ENCODE measurements around the gene TBC1D2.

The TBC1D2 gene

DNA sequence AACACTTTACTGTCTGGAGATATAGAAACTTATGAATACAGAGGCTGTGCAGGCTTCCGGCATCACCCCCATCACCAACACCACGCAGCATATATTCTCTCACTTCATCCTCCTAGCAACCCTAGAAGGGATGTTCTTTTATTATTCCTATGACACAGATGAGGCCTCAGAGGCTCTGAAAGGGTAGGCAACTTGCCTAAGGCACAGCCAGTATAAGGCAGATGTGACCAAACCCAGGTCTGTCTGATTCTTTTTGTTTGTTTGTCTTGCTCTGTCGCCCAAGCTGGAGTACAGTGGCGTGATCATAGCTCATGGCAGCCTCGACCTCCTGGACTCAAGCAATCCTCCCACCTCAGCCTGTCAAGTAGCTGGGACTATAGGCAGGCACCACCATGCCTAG, 40.2 kb downstream of the TBC1D2 start:
- intact Hi-C loops (cut with DNase I; ENCODE audit: low total_unique reads), result no loop called here
- H3K4me1 ChIP-seq, result no peaks in the 10 kb centered on the region
- peaks cover 0 to 68% (median 39%) of the 10 kb centered on the region in 3 donors for H3K36me3 ChIP-seq
- H3K4me3 ChIP-seq, result no peak overlapping the region
- no peaks in the 10 kb centered on the region for H3K9me3 ChIP-seq
- DNase-seq, result no peak
- TF ChIP-seq, protein P1, sequence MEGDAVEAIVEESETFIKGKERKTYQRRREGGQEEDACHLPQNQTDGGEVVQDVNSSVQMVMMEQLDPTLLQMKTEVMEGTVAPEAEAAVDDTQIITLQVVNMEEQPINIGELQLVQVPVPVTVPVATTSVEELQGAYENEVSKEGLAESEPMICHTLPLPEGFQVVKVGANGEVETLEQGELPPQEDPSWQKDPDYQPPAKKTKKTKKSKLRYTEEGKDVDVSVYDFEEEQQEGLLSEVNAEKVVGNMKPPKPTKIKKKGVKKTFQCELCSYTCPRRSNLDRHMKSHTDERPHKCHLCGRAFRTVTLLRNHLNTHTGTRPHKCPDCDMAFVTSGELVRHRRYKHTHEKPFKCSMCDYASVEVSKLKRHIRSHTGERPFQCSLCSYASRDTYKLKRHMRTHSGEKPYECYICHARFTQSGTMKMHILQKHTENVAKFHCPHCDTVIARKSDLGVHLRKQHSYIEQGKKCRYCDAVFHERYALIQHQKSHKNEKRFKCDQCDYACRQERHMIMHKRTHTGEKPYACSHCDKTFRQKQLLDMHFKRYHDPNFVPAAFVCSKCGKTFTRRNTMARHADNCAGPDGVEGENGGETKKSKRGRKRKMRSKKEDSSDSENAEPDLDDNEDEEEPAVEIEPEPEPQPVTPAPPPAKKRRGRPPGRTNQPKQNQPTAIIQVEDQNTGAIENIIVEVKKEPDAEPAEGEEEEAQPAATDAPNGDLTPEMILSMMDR (IDR thresholded peaks at IDR 0.05), result no peak
- H3K27me3 ChIP-seq, result no peaks in the 10 kb centered on the region
- H3K27ac ChIP-seq, result no peak overlapping the region

GRCh38 chr9:98214811-98215210, 40.6 kb downstream of the TBC1D2 start:
- peaks cover 0 to 66% (median 38%) of the 10 kb centered on the region in 3 donors for H3K36me3 ChIP-seq

DNA sequence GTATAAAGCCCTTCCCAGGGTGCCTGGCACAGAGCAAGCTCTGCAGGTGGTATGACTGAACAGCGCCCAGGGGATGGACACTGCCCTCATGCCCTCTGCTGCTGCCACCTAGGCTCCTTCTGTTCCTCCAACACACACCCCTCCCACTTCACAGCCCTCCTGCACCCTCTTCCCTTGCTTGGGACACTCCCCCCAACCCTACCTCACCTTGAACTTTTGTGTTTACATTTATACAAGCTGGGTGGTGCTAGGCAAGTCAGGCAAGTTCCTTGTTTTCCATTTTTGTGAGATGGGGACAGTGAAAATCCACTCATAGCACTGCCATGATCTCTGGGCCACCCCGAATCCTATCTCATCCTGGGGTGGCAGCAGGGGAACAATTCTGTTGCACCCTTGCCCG, 44.2 kb downstream of the TBC1D2 start:
- TF ChIP-seq, protein P1 (IDR thresholded peaks at IDR 0.05), result no peak
- intact Hi-C loops (cut with DNase I; ENCODE audit: low total_unique reads), result no loop called here
- Histone ChIP-seq H3K4me3 (no peak overlapping the region), H3K27ac (no peak overlapping the region), H3K4me1 (no peaks in the 10 kb centered on the region), H3K36me3 (peaks cover 0 to 58% (median 18%) of the 10 kb centered on the region in 3 donors), H3K27me3 (no peaks in the 10 kb centered on the region), H3K9me3 (no peaks in the 10 kb centered on the region)
- no peak for DNase-seq

More at GRCh38 chr9:98214811-98215210, 40.6 kb downstream of the TBC1D2 start:
- intact Hi-C loops (cut with DNase I; ENCODE audit: low total_unique reads), result no loop called here
- Histone ChIP-seq H3K4me1 (no peaks in the 10 kb centered on the region), H3K27me3 (no peaks in the 10 kb centered on the region), H3K9me3 (no peaks in the 10 kb centered on the region), H3K4me3 (no peak overlapping the region), H3K27ac (no peak overlapping the region)
- no peak for DNase-seq
- TF ChIP-seq, protein P1 (IDR thresholded peaks at IDR 0.05), result no peak

DNA sequence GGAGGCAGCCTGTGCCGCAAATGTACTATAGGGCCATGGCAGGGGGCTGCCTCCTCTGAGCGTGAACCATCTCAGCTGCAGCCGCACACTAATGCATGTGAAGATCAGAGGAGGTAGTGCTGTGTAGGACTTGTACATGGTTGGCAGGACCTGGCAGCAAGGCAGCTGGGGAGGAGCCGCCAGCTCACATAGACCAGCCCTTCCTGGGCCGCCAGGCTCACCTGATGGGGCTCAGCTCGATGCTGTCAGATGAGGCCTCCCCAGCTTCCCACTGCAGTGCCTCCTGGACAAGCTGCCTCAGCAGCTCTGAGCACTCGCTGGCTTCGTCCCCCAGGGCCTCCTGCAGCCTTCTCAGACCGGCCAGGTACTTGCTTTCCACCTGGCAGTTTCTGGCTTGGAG, 45.0 kb downstream of the TBC1D2 start:
- Histone ChIP-seq H3K9me3 (no peaks in the 10 kb centered on the region), H3K27me3 (no peaks in the 10 kb centered on the region), H3K36me3 (peaks cover 0 to 52% (median 18%) of the 10 kb centered on the region in 3 donors), H3K4me1 (peaks cover 0 to 6% (median 0%) of the 10 kb centered on the region in 4 donors), H3K27ac (no peak overlapping the region), H3K4me3 (no peak overlapping the region)
- intact Hi-C loops (cut with DNase I; ENCODE audit: low total_unique reads), result no loop called here
- TF ChIP-seq, protein P1 (IDR thresholded peaks at IDR 0.05), result no peak
- no peak for DNase-seq

DNA sequence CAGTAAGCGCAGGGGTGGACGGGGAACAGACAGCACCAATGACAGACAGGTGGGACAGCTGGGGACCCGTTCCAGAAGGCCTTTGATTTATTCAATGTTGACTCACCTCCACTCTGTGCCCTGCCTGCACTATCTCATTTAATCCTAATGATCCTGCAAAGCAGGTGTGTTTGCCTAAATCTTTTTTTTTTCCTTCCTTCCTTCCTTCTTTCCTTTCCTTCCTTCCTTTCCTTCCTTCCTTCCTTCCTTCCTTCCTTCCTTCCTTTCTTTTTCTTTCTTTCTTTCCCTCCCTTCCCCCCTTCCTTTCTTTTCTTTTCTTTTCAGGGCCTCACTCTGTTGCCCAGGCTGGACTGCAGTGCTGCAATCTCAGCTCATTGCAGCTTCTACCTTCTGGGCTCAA, 45.9 kb downstream of the TBC1D2 start:
- H3K27me3 ChIP-seq, result no peaks in the 10 kb centered on the region
- H3K9me3 ChIP-seq, result no peaks in the 10 kb centered on the region
- peaks cover 0 to 52% (median 18%) of the 10 kb centered on the region in 3 donors for H3K36me3 ChIP-seq
- intact Hi-C loops (cut with DNase I; ENCODE audit: low total_unique reads), result no loop called here
- H3K27ac ChIP-seq, result no peak overlapping the region
- no peak for DNase-seq
- peaks cover 0 to 7% (median 0%) of the 10 kb centered on the region in 4 donors for H3K4me1 ChIP-seq
- TF ChIP-seq, protein P1 (IDR thresholded peaks at IDR 0.05), result no peak
- no peak overlapping the region for H3K4me3 ChIP-seq

DNA sequence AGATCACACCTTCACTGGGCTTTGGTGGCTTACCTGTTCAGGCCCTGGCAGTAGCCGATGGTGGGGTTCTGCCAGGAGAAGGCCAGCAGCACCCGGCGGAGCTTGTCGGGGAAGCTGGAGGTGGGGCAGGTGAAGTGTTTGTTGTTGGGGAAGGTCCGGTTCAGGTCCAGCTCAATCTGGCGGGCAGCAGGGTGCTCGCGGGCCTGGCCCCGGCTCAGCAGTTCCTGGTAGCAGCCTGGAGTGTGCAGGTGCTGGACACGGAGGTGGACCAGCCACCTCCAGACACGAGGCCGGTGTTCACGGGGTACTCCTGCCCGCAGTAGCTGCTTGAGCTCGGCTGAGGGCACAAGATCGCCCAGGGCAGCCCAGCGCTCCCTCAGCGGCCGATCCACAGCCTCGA, 46.8 kb downstream of the TBC1D2 start:
- no peak for DNase-seq
- intact Hi-C loops (cut with DNase I; ENCODE audit: low total_unique reads), result no loop called here
- TF ChIP-seq, protein P1 (IDR thresholded peaks at IDR 0.05), result no peak
- H3K4me3 ChIP-seq, result no peak overlapping the region
- H3K27me3 ChIP-seq, result no peaks in the 10 kb centered on the region
- H3K36me3 ChIP-seq, result peaks cover 0 to 49% (median 18%) of the 10 kb centered on the region in 3 donors
- no peak overlapping the region for H3K27ac ChIP-seq
- H3K4me1 ChIP-seq, result peaks cover 0 to 7% (median 0%) of the 10 kb centered on the region in 4 donors
- H3K9me3 ChIP-seq, result no peaks in the 10 kb centered on the region
